IMR-90 (cell line): ENCODE results near the gene CDKN1A. TPM values are rescaled to one million over a fixed set of nuclear protein-coding genes. Genes with fewer than 3 reads are reported as not detected.
"Not testable (repeated sequence)": the region's sequence is repeated elsewhere in the genome, so short reads cannot be mapped to it uniquely, and the experiment has no call there.

Experiments
- ATAC-seq: fragments of 200-7000 bp; cut with Tn5 transposase; 2 replicates; pipeline ENCODE4 v1.9.1; 2020; ENCODE audit warnings: low read depth, mild to moderate bottlenecking, moderate library complexity
- BruUV-seq: library from RNA; stranded (reverse); fragments of 400-500 nt; replicated peaks from 2 replicates; lab custom pipeline; 2021; lab: Mats Ljungman, UMichigan
- CTCF ChIA-PET: fragments of 300-600 bp; formaldehyde crosslinking; extraction: SDS; loops from one replicate; lab custom pipeline; 2021; ENCODE audit warnings: antibody characterized with exemption; lab: Yijun Ruan, JAX
- POLR2A ChIA-PET: fragments of 300-600 bp; sonication (Branson Sonifier 250); formaldehyde crosslinking; loops from one replicate; lab custom pipeline; 2022; ENCODE audit warnings: antibody characterized with exemption; ENCODE audit not compliant: unreplicated experiment; lab: Charles Lee
- DNase-seq: peaks from one replicate; pipeline ENCODE4 v3.0.0; 2013
- H2AFZ ChIP-seq: replicated peaks from 2 replicates; pipeline ENCODE3; 2013; ENCODE audit warnings: low read length, mild to moderate bottlenecking; ENCODE audit not compliant: poor library complexity
- H2AK5ac ChIP-seq: 2 replicates; pipeline ENCODE4 v1.6.1; 2013; ENCODE audit warnings: low read depth, low read length, inconsistent platforms
- H2AK9ac ChIP-seq: replicated peaks from 2 replicates; pipeline ENCODE3; 2013; ENCODE audit warnings: mild to moderate bottlenecking, low read depth, low read length, moderate library complexity; ENCODE audit not compliant: poor library complexity
- H2BK120ac ChIP-seq: 2 replicates; pipeline ENCODE4 v1.6.1; 2013; ENCODE audit warnings: low read depth, low read length, inconsistent platforms
- H2BK15ac ChIP-seq: 3 replicates; pipeline ENCODE4 v1.6.1; 2013; ENCODE audit warnings: low read depth, low read length, inconsistent platforms
- H2BK20ac ChIP-seq: 2 replicates; pipeline ENCODE4 v1.6.1; 2013; ENCODE audit warnings: low read depth, mild to moderate bottlenecking, inconsistent platforms, low read length, moderate library complexity
- H2BK5ac ChIP-seq: 2 replicates; pipeline ENCODE4 v1.6.1; 2013; ENCODE audit warnings: mild to moderate bottlenecking, low read depth, low read length, inconsistent platforms; ENCODE audit not compliant: poor library complexity, severe bottlenecking
- H3K14ac ChIP-seq: replicated peaks from 2 replicates; pipeline ENCODE4 v1.6.1; 2013; ENCODE audit warnings: low read depth, low read length, inconsistent platforms
- H3K18ac ChIP-seq: 2 replicates; pipeline ENCODE4 v1.6.1; 2013; ENCODE audit warnings: low read depth, low read length, control low read depth
- H3K23ac ChIP-seq: 2 replicates; pipeline ENCODE4 v1.6.1; 2013; ENCODE audit warnings: low read depth, low read length, inconsistent platforms
- H3K27ac ChIP-seq: 2 replicates; pipeline ENCODE4 v1.5.1; 2013; ENCODE audit warnings: mild to moderate bottlenecking, control low read depth, low read length; ENCODE audit not compliant: insufficient read depth
- H3K27me3 ChIP-seq: 2 replicates; pipeline ENCODE4 v1.6.1; 2013; ENCODE audit warnings: low read length; ENCODE audit not compliant: control insufficient read depth, insufficient read depth
- H3K36me3 ChIP-seq: 2 replicates; pipeline ENCODE4 v1.6.1; 2013; ENCODE audit warnings: low read length, mixed read lengths; ENCODE audit not compliant: control insufficient read depth, insufficient read depth
- H3K4ac ChIP-seq: 2 replicates; pipeline ENCODE4 v1.6.1; 2013; ENCODE audit warnings: low read depth, low read length, inconsistent platforms
- H3K4me1 ChIP-seq: 2 replicates; pipeline ENCODE4 v1.6.1; 2013; ENCODE audit warnings: low read length, mixed read lengths; ENCODE audit not compliant: control insufficient read depth, insufficient read depth
- H3K4me2 ChIP-seq: 2 replicates; pipeline ENCODE4 v1.6.1; 2013; ENCODE audit warnings: low read depth, mild to moderate bottlenecking, control low read depth, low read length, moderate library complexity
- H3K4me3 ChIP-seq: 2 replicates; pipeline ENCODE4 v1.5.1; 2013; ENCODE audit warnings: low read depth, mild to moderate bottlenecking, control low read depth, low read length, moderate library complexity; ENCODE audit not compliant: insufficient read depth
- H3K56ac ChIP-seq: 2 replicates; pipeline ENCODE4 v1.6.1; 2013; ENCODE audit warnings: low read length, inconsistent platforms; ENCODE audit not compliant: insufficient read depth; ENCODE audit errors: extremely low read depth
- H3K79me1 ChIP-seq, 2 experiments: 2 replicates each; pipeline ENCODE4 v1.6.1; 2013; ENCODE audit warnings: low read length in 2 of 2, inconsistent platforms in 1 of 2, low read depth in 1 of 2
- H3K9ac ChIP-seq: 2 replicates; pipeline ENCODE4 v1.6.1; 2013; ENCODE audit warnings: low read depth, low read length, control low read depth
- H3K9me1 ChIP-seq: 2 replicates; pipeline ENCODE4 v1.6.1; 2013; ENCODE audit warnings: low read length, inconsistent platforms; ENCODE audit not compliant: insufficient read depth
- H3K9me3 ChIP-seq: 2 replicates; pipeline ENCODE4 v1.6.1; 2013; ENCODE audit warnings: low read length; ENCODE audit not compliant: control insufficient read depth, insufficient read depth
- H4K20me1 ChIP-seq: 2 replicates; pipeline ENCODE4 v1.6.1; 2013; ENCODE audit warnings: low read length, inconsistent platforms; ENCODE audit not compliant: insufficient read depth
- H4K5ac ChIP-seq: 2 replicates; pipeline ENCODE4 v1.6.1; 2013; ENCODE audit warnings: mild to moderate bottlenecking, low read depth, low read length, control low read depth
- H4K8ac ChIP-seq, 2 experiments: 2 replicates each; pipeline ENCODE4 v1.6.1; 2013; ENCODE audit warnings: low read depth in 2 of 2, low read length in 2 of 2, control low read depth in 1 of 2, inconsistent platforms in 1 of 2
- H4K91ac ChIP-seq: 2 replicates; pipeline ENCODE4 v1.6.1; 2013; ENCODE audit warnings: low read depth, low read length, inconsistent platforms; ENCODE audit not compliant: insufficient read depth
- WGBS, 2 experiments: methylation state at CpG; one replicate each; pipeline versions ENCODE4 v1.1.5 to v1.1.7; 2013; ENCODE audit warnings: missing lambda C conversion rate in 2 of 2; ENCODE audit not compliant: insufficient read length in 1 of 2; ENCODE audit errors: extremely low coverage in 2 of 2; 5-methylcytosine and 5-hydroxymethylcytosine counted together
- dilution Hi-C: fragments of 300-500 bp; cut with HindIII; formaldehyde crosslinking; loops from one replicate; pipeline ENCODE4 v1.14.3; 2018; ENCODE audit warnings: low sequenced_read_pairs; ENCODE audit not compliant: unreplicated experiment
- in situ Hi-C: fragments of 300-500 bp; cut with MboI; formaldehyde crosslinking; loops from 3 replicates; pipeline ENCODE4 v1.14.3; 2019; ENCODE audit warnings: low sequenced_read_pairs, inconsistent platforms, mixed read lengths
- intact Hi-C: fragments of 100-400 bp; cut with micrococcal nuclease; formaldehyde crosslinking; loops from 2 replicates; pipeline ENCODE4 v1.10.0; 2022
- polyA plus RNA-seq, 3 experiments: library from polyadenylated mRNA; depleted of rRNA; stranded (reverse); fragments of >200 nt; gene quantifications; 2 replicates each; pipeline ENCODE4 v1.2.3, GENCODE V29; 2012; ENCODE audit warnings: low replicate concordance in 1 of 3
- total RNA-seq: library from RNA; depleted of rRNA; stranded (reverse); fragments of >200 nt; gene quantifications from 2 replicates; pipeline ENCODE4 v1.2.3, GENCODE V29; 2012

CDKN1A gene
- total and polyA plus RNA-seq, 2 of the 4 experiments (the other 2 are of a cell fraction), result 155 to 576 TPM

- in situ Hi-C loops, result loop anchor here (5.0 kb wide), 1 partner anchor 102 kb away; no protein-coding TSS in a partner anchor
- not testable (repeated sequence) for DNase-seq
Observed at GRCh38 chr6:36723992-36724391, 45.5 kb downstream of the CDKN1A start.

More at GRCh38 chr6:36723992-36724391, 45.5 kb downstream of the CDKN1A start:
- H3K9me3 ChIP-seq, H3K56ac ChIP-seq, H3K27ac ChIP-seq, H2AK9ac ChIP-seq, H2AK5ac ChIP-seq, H3K36me3 ChIP-seq, H3K4me1 ChIP-seq, H3K14ac ChIP-seq, H3K9ac ChIP-seq, H3K79me1 ChIP-seq, POLR2A ChIA-PET, H2BK20ac ChIP-seq, H4K8ac ChIP-seq, H3K9me1 ChIP-seq, H4K5ac ChIP-seq, H3K4me3 ChIP-seq, H4K91ac ChIP-seq, H2BK120ac ChIP-seq, dilution Hi-C loops, ATAC-seq, H3K4me2 ChIP-seq, BruUV-seq, H2BK5ac ChIP-seq, H4K20me1 ChIP-seq, H3K4ac ChIP-seq, H2BK15ac ChIP-seq, H3K23ac ChIP-seq, H3K18ac ChIP-seq, H2AFZ ChIP-seq: not testable (repeated sequence)
- peaks cover 11% of the 10 kb centered on the region for H3K27me3 ChIP-seq
- intact Hi-C loops, result loop anchor here (1.0 kb wide), 3 partner anchors 44 to 109 kb away; no protein-coding TSS in a partner anchor
- CTCF ChIA-PET, result interaction anchor here (1.0 to 3.2 kb wide), 4 partner anchors 23 to 112 kb away, joined by 3 to 15 read pairs (median 4); no protein-coding TSS in a partner anchor
- no CpG with 5 or more reads among the region's 4 CpGs for WGBS, 2 experiments
